HG03378 (cell line): Measurements from ENCODE around the gene KCNA10.

Experiments used
- ATAC-seq: cut with Tn5 transposase; IDR thresholded peaks from one replicate; pipeline ENCODE4 v1.9.1; 2021; ENCODE audit warnings: mild to moderate bottlenecking, moderate library complexity; ENCODE audit not compliant: unreplicated experiment

Gene KCNA10

DNA sequence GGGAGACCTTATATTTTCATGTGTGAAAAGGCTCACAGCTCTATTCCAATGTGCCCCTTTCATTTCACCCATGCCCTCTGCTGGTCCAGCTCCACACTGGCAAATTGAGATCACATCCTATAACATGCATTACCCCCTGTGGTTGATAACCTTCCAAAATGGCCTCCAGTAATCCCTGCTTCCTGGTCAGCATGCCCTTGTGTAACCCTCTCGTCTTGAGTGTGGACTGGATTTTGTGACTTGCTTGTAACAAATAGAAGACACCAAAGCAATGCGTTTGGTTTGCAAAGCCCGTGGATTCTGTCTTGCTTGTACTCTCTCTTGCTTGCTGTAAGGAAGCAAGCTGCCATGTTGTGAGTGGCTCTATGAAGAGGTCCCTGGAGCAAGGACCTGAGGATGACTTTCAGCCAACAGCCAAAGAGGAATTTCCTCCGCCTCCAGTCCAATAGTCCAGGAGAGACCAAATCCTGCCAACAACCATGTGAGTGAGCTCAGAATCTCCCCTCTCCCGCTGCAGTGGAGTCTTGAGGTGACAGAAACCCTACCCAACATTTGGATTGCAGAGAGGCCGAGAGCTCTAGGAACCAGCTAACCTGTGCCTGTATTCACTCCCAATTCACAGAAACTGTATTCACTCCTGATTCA, 17.4 kb downstream of the KCNA10 start:
- ATAC-seq: no peak

GRCh38 chr1:110498270-110498669, 20.7 kb downstream of the KCNA10 start:
- ATAC-seq: no peak

DNA sequence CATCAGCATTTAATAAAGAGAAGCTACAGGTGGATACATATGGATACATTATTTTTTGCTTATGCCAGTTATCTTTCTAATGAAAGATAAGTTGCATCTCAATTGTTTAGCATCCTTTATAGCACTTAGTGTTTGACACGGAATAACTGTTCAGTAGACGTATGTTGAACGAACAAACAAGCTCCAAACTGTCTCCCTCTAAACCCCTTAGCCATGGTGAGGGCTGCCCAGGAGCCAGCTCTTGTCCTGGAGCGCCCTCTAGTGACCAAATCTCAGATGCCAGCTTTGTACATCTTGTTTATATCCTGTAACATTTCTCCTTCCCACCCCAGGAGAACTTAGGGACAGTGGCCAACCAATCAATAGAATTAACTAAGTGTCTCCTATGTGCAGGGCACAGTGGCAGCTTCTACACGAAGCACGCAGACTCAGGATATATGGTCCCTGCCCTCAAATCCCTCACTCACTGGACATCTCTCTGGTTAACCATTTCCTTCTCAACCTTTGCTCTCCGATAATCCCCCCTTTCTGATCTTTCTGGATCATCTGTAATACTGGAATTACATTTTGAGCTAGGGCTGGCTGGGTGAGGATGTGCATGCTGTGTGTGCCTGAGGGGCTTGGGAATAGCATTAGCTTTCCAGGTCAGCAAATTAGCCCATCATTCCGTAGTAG, 22.9 kb downstream of the KCNA10 start:
- peak; percentile 62 for ATAC-seq

DNA sequence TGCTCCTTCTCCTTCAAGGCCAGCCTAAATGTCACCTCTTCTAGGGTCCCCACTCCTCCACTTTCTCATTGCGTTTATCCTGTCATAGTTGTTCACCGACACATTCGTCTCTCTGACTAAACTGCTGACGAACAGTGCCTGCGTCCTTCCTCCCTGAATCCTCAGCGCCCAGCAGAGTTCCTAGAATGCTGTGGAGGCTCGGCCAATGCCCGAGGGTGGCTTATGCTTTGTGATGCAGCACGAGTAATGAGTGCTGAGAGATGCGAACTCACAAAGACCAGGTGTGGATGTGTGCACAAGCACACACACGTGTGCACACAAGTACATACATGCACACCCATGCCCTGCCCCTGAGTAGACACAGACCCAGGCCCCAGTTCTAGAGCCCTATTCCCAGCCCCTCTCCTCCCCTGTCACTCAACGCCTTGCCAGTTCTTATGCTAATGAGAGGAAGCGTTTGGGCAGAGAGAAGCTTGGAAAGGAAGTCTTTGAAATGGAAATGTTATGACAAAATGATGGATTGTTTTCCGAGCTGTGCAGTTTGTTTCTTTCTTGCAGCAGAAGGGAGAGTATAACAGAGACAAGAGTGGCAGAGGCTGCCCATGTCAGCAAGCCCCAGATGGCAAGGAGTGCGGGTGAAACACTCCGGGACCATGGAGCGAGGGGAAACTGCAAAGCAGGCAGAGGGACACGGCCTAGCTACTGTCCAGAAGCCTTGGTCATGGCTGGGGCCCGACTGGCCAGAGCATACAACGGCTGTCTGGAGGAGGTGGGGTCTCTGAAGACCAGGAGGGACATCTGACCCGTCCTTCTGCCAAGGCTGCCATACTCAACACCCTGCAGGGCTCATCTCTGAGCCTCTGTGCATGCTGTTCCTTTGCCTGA, 24.2 kb downstream of the KCNA10 start:
- no peak for ATAC-seq

- no peak for ATAC-seq
These were observed 24.9 kb downstream of the KCNA10 start for GRCh38 chr1:110494036-110494435.

- no peak for ATAC-seq
These were observed 25.8 kb downstream of the KCNA10 start for GRCh38 chr1:110493059-110493699.

DNA sequence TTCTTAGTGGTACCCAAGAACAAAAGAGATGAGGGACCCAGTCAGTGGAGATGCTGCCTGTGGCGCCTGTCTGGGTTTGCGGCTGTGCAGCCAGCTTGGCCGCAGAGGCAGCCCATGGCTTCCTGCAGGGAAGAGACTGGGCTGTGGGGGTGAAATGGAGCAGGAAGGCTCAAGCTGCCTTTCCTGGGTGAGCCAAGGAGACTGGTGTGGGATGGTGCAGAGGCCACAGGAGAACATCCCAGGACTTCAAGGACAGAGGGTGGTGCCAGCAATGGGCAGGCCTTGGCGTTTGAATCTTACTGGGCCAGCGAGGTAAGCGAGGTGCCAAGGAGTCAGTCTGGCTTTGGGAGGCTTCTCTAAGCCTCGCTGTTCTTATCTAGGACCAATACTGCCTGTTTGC, 26.4 kb downstream of the KCNA10 start:
- ATAC-seq: no peak

- ATAC-seq: no peak
These were observed 28.1 kb downstream of the KCNA10 start for GRCh38 chr1:110490791-110491451.

- ATAC-seq: no peak
These were observed 28.9 kb downstream of the KCNA10 start for GRCh38 chr1:110489973-110490542.

DNA sequence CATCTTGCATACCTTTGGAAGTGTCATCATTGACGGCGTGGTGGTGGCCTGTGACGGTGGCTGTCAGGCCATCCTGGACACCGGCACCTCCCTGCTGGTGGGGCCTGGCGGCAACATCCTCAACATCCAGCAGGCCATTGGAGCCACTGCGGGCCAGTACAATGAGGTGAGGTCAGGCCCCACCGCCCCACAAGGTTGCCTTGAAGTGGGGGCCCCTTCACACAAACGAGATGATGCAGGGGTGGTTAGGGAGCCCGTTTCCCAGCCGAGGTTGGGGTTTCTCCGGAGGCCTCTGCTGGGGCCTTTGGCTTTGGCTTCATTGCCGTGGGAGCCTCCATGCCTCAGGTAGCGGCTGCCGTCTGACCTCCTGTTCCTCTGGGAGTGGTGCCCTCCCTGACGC, 29.6 kb downstream of the KCNA10 start:
- ATAC-seq: no peak

DNA sequence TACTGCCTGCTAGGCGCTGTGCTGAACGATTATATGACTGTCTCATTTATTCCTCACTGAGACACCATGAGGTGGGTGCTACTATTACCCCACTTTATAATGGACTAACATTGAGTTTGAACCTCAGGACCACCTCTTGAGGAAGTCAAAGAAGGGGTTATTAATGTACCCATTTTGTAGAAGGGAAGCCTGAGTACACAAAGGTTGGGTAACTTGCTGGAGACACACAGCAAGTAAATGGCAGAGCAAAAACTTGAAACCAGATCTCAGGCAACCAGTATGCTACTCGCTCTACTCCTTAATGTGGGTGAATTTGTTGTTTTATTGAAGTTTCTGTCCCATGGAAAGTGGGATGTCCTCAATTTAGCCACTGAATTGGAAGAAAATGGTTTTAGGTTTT, 30.1 kb downstream of the KCNA10 start:
- ATAC-seq: no peak

GRCh38 chr1:110488161-110488560, 30.8 kb downstream of the KCNA10 start:
- no peak for ATAC-seq

- no peak for ATAC-seq
These were observed 31.2 kb downstream of the KCNA10 start for GRCh38 chr1:110487726-110488125.

DNA sequence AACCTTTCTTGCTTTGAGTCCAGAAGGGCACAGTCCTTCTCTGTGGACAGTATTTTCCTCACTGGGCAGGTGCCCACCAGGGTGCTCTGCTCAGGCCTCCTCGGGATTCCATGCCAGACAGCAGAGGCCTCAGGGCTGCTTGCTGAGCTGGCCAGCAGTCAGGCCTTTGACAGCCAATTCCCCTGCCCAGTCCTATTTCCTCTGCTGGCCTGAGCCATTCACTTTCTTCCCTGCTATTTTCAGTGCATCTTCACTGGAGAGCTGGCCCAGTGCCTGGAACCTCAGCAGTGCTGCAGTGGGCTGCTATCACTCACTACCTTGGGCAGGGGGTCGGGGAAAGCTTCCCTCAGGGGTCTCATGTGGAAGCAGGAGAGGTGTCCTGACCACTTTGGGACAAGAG, 33.2 kb downstream of the KCNA10 start:
- no peak for ATAC-seq

DNA sequence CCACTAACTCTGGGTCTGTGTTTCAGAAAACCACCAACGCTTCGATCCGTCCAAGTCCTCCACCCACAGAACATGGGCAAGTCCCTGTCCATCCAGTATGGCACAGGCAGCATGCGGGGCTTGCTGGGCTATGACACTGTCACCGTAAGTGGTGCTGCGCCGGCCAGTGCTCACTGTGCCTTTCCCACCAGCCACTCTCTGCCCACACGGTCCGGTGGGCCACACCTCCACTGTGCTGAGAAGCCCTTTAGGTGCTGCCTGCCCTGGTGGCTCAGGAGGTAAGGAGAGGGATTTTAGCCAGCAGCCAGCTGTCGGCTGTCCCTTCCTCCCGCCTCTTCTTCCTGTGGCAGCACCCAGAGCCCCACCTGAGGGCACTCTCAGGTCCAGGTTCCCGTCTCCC, 34.2 kb downstream of the KCNA10 start:
- ATAC-seq: no peak

DNA sequence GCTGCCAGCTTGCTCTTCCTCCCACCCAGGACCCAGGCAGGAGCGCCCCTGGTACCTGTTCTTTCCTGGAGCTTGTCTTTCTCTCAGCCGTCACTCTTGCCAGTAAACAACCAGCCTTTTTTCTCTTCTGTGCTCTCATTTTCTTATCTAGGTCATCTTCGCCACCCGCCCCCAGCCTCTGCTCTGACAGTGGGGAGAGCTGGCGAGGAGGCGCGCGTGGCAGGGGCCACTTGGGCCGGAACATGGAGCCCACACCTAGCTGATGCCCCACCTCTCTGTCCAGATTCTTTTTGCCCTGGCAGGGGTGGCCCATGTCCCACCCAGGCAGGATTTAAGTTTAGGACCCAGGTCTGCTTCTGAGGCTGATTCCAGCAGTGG, 35.7 kb downstream of the KCNA10 start:
- no peak for ATAC-seq

GRCh38 chr1:110482662-110483307, 36.2 kb downstream of the KCNA10 start:
- no peak for ATAC-seq

DNA sequence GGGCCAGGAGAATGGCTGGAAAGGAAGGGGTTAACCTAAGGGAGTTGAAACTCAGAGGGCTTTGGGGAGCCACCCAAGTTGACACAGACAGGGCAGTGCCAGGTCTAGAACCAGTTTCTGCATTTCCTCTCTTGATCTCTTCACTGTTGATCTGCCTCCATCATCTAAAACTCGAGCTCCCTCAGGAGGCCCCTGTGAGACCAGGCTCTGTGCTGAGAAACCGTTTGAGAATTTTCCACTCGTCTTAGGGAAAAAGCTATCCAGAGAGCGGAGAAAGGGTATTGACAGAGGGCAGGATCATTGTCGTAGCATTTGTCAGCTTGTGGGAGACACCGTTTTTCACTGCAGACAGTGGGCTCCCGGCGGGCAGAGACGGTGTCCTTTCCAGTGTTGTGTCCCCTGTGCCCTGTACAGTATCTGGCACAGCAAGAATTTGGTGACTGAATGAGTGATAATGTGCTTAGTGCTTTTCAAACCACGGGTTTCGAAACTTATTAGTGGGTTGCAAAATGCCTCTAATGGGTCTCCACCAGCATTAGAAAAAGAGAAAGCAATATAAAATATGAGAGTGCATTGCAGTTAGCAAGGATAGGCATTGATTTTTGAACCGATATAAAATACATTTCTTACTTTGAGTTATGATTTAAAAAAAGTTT, 36.9 kb downstream of the KCNA10 start:
- ATAC-seq: no peak

GRCh38 chr1:110480356-110481096, 38.4 kb downstream of the KCNA10 start:
- no peak for ATAC-seq
